Kidney epithelial cell (primary cell): ENCODE results near the gene PCDH8. TPM values are rescaled to one million over a fixed set of nuclear protein-coding genes. Genes with fewer than 3 reads are reported as not detected.
"Not testable (repeated sequence)": the region's sequence is repeated elsewhere in the genome, so short reads cannot be mapped to it uniquely, and the experiment has no call there.

Experiments used
- DNase-seq: peaks from one replicate; pipeline ENCODE4 v3.0.0-alpha.2; 2010; ENCODE audit warnings: low read depth
- H3K27me3 ChIP-seq: 2 replicates; pipeline ENCODE4 v1.6.0; 2011; ENCODE audit warnings: low read length; ENCODE audit not compliant: control insufficient read depth, insufficient read depth
- H3K36me3 ChIP-seq: 2 replicates; pipeline ENCODE4 v1.5.1; 2011; ENCODE audit warnings: low read length; ENCODE audit not compliant: control insufficient read depth, insufficient read depth
- H3K4me3 ChIP-seq: 2 replicates; pipeline ENCODE4 v1.5.1; 2011; ENCODE audit warnings: low read depth, mild to moderate bottlenecking, control low read depth, low read length
- total RNA-seq: library from RNA; depleted of rRNA; stranded (reverse); fragments of >200 nt; gene quantifications from 2 replicates; pipeline ENCODE4 v1.2.3, GENCODE V29; 2015
- TF ChIP-seq, protein P1 (sequence below): IDR thresholded peaks from 2 replicates; pipeline ENCODE4 v1.5.1; 2011; ENCODE audit warnings: mild to moderate bottlenecking, moderate library complexity, low read length, control low read depth, inconsistent platforms; ENCODE audit not compliant: insufficient read depth, poor library complexity, severe bottlenecking

Gene PCDH8
- total RNA-seq, 1 donor from 2014 or later, result 0.04 TPM

DNA sequence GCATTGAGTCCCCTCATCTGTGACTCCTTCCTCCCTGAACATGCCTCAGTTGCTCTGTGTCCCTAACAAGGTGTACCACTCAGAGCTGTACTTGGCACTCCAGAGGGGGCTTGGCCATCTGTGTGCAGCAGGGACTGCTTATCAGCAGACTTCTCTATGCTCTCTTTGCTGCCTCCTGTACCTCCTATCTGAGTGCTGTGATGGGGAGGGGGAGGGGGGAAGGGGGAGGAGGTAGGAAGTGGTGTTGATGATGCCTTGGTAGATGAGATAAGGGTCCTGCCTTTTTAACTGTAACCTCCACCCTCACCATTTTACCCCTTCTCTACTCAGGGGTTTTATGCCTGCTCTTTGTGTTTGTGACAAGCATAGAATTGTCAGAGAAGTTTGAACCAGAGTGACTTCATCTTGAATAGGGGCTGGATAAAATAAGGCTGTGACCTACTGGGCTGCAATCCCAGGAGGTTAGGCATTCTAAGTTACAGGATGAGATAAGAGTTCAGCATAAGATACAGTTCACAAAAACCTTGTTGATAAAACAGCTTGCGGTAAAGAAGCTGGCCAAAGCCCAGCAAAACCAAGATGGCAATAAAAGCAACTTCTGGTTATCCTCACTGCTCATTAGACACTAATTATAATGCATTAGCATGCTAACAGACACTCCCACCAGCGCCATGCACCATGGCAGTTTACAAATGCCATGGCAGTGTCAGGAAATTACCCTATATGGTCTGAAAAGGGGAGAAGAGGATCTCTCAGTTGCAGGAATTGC lies 13.2 kb downstream of the PCDH8 start:
- no peak for DNase-seq
- peaks cover 2% of the 10 kb centered on the region for H3K27me3 ChIP-seq
- H3K4me3 ChIP-seq, result no peak overlapping the region
- H3K36me3 ChIP-seq, result no peaks in the 10 kb centered on the region
- TF ChIP-seq, protein P1, sequence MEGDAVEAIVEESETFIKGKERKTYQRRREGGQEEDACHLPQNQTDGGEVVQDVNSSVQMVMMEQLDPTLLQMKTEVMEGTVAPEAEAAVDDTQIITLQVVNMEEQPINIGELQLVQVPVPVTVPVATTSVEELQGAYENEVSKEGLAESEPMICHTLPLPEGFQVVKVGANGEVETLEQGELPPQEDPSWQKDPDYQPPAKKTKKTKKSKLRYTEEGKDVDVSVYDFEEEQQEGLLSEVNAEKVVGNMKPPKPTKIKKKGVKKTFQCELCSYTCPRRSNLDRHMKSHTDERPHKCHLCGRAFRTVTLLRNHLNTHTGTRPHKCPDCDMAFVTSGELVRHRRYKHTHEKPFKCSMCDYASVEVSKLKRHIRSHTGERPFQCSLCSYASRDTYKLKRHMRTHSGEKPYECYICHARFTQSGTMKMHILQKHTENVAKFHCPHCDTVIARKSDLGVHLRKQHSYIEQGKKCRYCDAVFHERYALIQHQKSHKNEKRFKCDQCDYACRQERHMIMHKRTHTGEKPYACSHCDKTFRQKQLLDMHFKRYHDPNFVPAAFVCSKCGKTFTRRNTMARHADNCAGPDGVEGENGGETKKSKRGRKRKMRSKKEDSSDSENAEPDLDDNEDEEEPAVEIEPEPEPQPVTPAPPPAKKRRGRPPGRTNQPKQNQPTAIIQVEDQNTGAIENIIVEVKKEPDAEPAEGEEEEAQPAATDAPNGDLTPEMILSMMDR, result no peak

DNA sequence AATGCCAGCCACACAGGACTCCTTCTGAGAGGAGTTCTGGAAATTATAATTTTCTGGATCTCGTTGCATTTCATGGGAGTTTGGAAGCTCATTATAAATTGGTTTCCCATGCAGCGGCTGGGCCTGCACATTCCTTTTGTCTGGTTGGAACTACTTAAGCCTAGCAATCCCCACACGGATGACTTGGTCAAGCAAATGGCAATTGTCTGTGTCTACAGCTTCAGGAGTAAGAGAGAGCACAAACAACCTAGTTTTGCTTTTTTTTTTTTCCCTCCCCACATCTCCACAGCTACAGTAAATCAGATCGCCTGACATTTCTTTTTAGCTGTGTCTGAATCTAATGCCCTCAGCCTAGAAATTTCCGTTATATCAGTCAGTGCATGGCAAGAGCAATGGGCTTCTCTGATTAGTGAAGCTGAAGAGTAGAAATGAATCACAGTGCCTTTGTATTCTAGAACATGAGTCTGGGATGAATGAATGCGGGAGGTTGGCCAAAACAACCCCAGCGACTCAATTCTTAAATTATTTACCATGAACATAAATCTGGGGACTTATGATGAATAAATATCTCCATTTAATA lies 15.1 kb downstream of the PCDH8 start:
- no peaks in the 10 kb centered on the region for H3K36me3 ChIP-seq
- H3K27me3 ChIP-seq, result no peaks in the 10 kb centered on the region
- H3K4me3 ChIP-seq, result no peak overlapping the region
- TF ChIP-seq, protein P1, result no peak
- no peak for DNase-seq

DNA sequence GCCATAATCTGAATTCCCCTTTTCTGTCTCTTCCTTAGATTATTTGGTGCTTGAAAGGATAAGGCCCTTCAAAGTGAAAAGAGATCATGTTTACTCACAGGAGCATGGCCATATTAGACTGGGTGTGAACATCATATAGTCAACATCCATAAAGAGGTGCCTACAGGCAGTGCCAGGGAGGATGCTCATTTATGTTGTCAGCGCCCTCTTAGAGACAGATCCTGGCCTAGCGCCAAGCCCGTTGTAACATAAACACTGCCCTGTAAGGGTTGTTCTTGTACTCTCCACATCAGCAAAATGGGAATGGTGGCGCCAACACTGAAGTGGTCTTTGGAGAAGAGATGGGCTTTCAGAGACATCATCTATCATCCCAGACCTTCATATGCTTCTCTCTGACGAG lies 16.1 kb downstream of the PCDH8 start:
- no peak for DNase-seq
- no peaks in the 10 kb centered on the region for H3K27me3 ChIP-seq
- TF ChIP-seq, protein P1, result no peak
- H3K4me3 ChIP-seq, result no peak overlapping the region
- no peaks in the 10 kb centered on the region for H3K36me3 ChIP-seq

DNA sequence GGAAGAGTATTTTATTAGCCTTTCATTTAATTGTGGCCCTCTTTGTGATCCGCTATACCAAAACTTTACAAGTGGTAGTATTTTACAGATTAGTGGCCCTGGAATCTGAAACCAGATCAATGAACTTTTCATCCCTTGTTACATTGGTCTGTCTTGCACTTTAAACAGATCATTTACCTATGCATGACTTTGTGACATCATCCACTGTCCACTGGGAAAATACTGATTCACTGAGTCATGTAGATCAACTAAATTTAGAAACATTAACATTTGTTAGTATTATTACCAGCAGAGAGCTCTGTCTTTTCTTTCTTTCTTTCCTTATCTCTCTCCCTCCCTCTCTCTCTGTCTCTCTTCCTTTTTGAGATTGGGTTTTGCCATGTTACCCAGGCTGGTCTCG lies 17.5 kb downstream of the PCDH8 start:
- TF ChIP-seq, protein P1, result no peak
- DNase-seq, result no peak
- no peaks in the 10 kb centered on the region for H3K36me3 ChIP-seq
- no peak overlapping the region for H3K4me3 ChIP-seq
- no peaks in the 10 kb centered on the region for H3K27me3 ChIP-seq

DNA sequence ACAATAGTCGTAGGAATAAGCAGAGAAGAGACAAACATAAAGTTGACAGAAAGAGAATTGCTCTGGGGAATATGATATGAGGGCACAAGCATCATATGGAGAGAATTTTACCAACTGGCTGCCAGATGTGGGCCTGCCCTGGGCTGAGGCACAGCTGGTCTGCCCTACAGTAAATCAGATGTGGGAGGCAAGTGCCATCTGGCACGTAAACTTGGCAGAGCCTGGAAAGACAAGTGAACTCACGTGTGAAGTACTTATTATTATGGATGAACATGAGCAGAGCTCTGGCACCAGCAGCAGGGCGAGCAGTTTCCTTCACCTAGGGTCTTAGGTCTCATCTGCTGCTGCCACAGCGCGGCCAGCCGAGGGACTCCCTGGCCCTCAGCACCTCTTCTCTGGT lies 20.6 kb downstream of the PCDH8 start:
- TF ChIP-seq, protein P1, result no peak
- Histone ChIP-seq H3K36me3 (no peaks in the 10 kb centered on the region), H3K27me3 (no peaks in the 10 kb centered on the region), H3K4me3 (no peak overlapping the region)
- no peak for DNase-seq

DNA sequence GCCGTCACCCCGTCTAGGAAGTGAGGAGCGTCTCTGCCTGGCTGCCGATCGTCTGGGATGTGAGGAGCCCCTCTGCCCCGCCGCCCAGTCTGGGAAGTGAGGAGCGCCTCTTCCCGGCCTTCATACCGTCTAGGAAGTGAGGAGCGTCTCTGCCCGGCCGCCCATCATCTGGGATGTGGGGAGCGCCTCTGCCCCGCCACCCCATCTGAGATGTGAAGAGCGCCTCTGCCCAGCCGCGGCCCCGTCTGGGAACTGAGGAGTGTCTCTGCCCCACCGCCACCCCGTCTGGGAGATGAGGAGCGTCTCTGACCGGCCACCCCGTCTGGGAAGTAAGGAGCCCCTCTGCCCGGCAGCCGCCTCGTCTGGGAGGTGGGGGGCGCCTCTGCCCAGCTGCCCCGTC lies 30.6 kb downstream of the PCDH8 start:
- not testable (repeated sequence) for H3K27me3 ChIP-seq, H3K4me3 ChIP-seq, H3K36me3 ChIP-seq, DNase-seq
